ENCODE measurements around the gene FHDC1. TPM values are rescaled to one million over a fixed set of nuclear protein-coding genes. Genes with fewer than 3 reads are reported as not detected.

FHDC1 gene
- total RNA-seq, 1 experiment from 2014 or later: 0.03 TPM

- Histone ChIP-seq H3K9me3 (replicated peaks) (peaks cover 8% of the 10 kb centered on the region; the same call in 1 of the 2 replicates), H3K36me3 (no peaks in the 10 kb centered on the region), H3K27me3 (replicated peaks) (peaks cover 79% of the 10 kb centered on the region), H3K27ac (no peak overlapping the region), H3K4me1 (replicated peaks) (peaks cover 21% of the 10 kb centered on the region), H3K4me3 (peak overlapping the region; percentile 43)
- no peak for DNase-seq (ENCODE audit: low read depth in 1 of 2, low spot score in 2 of 2)
These were observed 2.3 kb downstream of the FHDC1 start for GRCh38 chr4:152938237-152938947.

GRCh38 chr4:152939621-152940020 is 3.5 kb downstream of the FHDC1 start:
- H3K27ac ChIP-seq: no peak overlapping the region
- no peaks in the 10 kb centered on the region for H3K36me3 ChIP-seq
- H3K27me3 ChIP-seq (replicated peaks): peaks cover 70% of the 10 kb centered on the region
- H3K9me3 ChIP-seq (replicated peaks): peaks cover 8% of the 10 kb centered on the region; the same call in 1 of the 2 replicates
- H3K4me3 ChIP-seq: no peak overlapping the region
- no peak for DNase-seq (ENCODE audit: low read depth in 1 of 2, low spot score in 2 of 2)
- H3K4me1 ChIP-seq (replicated peaks): peaks cover 21% of the 10 kb centered on the region

DNA sequence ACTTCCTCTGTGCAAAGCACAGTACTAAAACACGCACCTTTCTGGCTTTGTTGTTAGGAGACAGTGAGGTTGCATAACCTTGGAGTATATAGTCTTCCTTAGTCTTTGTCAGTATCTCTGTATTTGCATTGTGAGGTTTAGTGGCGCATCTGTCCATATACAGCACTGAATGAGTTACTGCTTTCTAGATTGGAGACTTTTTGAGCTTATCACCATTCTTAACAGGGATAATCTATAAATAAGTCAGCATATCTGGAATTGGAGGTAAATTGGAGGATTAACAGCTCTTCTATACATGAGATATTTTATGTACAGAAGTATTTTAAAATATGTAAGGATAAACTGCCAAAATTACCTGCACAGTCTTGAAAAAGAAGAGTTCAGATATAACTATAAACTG is 4.3 kb downstream of the FHDC1 start:
- peaks cover 8% of the 10 kb centered on the region; the same call in 1 of the 2 replicates for H3K9me3 ChIP-seq (replicated peaks)
- no peaks in the 10 kb centered on the region for H3K36me3 ChIP-seq
- DNase-seq (ENCODE audit: low read depth in 1 of 2, low spot score in 2 of 2): no peak
- H3K27ac ChIP-seq: no peak overlapping the region
- H3K4me3 ChIP-seq: no peak overlapping the region
- peaks cover 21% of the 10 kb centered on the region for H3K4me1 ChIP-seq (replicated peaks)
- peaks cover 63% of the 10 kb centered on the region for H3K27me3 ChIP-seq (replicated peaks)

DNA sequence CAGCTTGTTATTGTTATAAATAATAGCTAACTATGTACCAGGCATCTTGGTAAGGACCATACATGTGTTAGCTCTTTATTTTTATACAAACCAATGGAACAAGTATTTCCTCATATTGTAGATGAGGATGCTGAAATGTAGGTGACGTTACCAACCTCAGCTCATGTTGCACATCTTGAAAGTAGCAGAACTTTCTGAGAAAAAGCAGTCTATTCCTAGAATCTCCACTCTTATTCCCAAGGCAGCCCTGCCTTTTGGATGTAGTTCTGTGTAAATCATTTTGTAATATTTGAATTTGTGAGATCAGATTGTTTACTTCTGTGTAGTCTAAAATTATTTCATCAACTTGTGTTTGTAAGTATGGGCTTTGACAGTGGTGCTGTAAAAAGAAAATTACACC is 5.3 kb downstream of the FHDC1 start:
- no peak overlapping the region for H3K27ac ChIP-seq
- DNase-seq (ENCODE audit: low read depth in 1 of 2, low spot score in 2 of 2): no peak
- H3K4me3 ChIP-seq: no peak overlapping the region
- peaks cover 14% of the 10 kb centered on the region for H3K4me1 ChIP-seq (replicated peaks)
- peaks cover 53% of the 10 kb centered on the region for H3K27me3 ChIP-seq (replicated peaks)
- H3K9me3 ChIP-seq (replicated peaks): peaks cover 3% of the 10 kb centered on the region; the same call in 1 of the 2 replicates
- no peaks in the 10 kb centered on the region for H3K36me3 ChIP-seq

- Histone ChIP-seq H3K4me1 (replicated peaks) (peaks cover 5% of the 10 kb centered on the region), H3K36me3 (no peaks in the 10 kb centered on the region), H3K4me3 (no peak overlapping the region), H3K27ac (no peak overlapping the region), H3K9me3 (replicated peaks) (no peaks in the 10 kb centered on the region), H3K27me3 (replicated peaks) (peaks cover 44% of the 10 kb centered on the region)
- no peak for DNase-seq (ENCODE audit: low read depth in 1 of 2, low spot score in 2 of 2)
These were observed 6.2 kb downstream of the FHDC1 start for GRCh38 chr4:152942346-152942745.

DNA sequence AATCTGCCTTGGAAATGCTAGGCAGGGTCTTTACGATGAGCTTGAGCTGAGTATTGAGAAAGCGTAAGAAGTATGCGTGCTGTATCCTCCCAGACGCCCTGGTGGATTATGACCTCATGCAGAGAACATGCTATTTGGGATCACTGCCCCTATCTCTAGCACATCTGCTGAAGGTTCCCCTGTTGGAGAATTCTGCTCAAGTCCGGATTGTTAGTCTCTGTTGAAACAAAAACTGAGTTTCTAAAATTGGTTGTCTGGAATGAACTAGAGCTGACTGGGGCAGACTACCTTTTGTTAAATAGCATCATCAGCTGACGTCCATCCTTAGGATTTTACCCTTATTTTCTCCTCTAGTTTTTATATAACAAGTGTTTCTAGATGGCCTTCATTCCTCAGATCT is 7.5 kb downstream of the FHDC1 start:
- Histone ChIP-seq H3K36me3 (no peaks in the 10 kb centered on the region), H3K27ac (no peak overlapping the region), H3K4me3 (no peak overlapping the region), H3K4me1 (replicated peaks) (no peaks in the 10 kb centered on the region), H3K9me3 (replicated peaks) (no peaks in the 10 kb centered on the region), H3K27me3 (replicated peaks) (peaks cover 40% of the 10 kb centered on the region)
- no peak for DNase-seq (ENCODE audit: low read depth in 1 of 2, low spot score in 2 of 2)

GRCh38 chr4:152944666-152945320 is 8.7 kb downstream of the FHDC1 start:
- Histone ChIP-seq H3K4me1 (replicated peaks) (no peaks in the 10 kb centered on the region), H3K9me3 (replicated peaks) (no peaks in the 10 kb centered on the region), H3K36me3 (no peaks in the 10 kb centered on the region), H3K4me3 (no peak overlapping the region), H3K27ac (no peak overlapping the region), H3K27me3 (replicated peaks) (peaks cover 33% of the 10 kb centered on the region)
- DNase-seq (ENCODE audit: low read depth in 1 of 2, low spot score in 2 of 2): no peak

DNA sequence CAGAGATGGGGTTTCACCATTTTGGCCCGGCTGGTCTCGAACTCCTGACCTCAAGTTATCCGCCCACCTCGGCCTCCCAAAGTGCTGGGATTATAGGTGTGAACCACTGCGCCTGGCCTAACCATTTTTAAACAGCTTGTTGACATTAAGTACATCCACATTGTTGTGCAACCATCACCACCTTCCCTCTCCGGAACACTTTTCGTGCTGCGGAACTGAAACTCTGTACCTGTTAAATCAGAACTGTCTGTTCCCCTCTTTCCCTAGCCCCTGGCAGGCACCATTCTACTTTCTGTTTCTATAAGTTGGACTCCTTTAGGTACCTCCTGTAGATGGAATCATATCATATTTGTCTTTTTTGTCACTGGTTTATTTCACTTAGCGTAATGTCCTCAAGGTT is 9.5 kb downstream of the FHDC1 start:
- Histone ChIP-seq H3K27me3 (replicated peaks) (peaks cover 25% of the 10 kb centered on the region), H3K27ac (no peak overlapping the region), H3K36me3 (no peaks in the 10 kb centered on the region), H3K9me3 (replicated peaks) (no peaks in the 10 kb centered on the region), H3K4me3 (no peak overlapping the region), H3K4me1 (replicated peaks) (no peaks in the 10 kb centered on the region)
- DNase-seq (ENCODE audit: low read depth in 1 of 2, low spot score in 2 of 2): no peak

- H3K27ac ChIP-seq: no peak overlapping the region
- H3K4me3 ChIP-seq: no peak overlapping the region
- no peak for DNase-seq (ENCODE audit: low read depth in 1 of 2, low spot score in 2 of 2)
- H3K9me3 ChIP-seq (replicated peaks): no peaks in the 10 kb centered on the region
- H3K4me1 ChIP-seq (replicated peaks): 0 out of 2 replicates have a peak, but pooled peaks cover under 1% of the 10 kb centered on the region
- peaks cover 18% of the 10 kb centered on the region for H3K27me3 ChIP-seq (replicated peaks)
- no peaks in the 10 kb centered on the region for H3K36me3 ChIP-seq
These were observed 10.3 kb downstream of the FHDC1 start for GRCh38 chr4:152946446-152946845.

- no peak for DNase-seq (ENCODE audit: low read depth in 1 of 2, low spot score in 2 of 2)
- H3K4me3 ChIP-seq: no peak overlapping the region
- H3K4me1 ChIP-seq (replicated peaks): peaks cover 5% of the 10 kb centered on the region; the same call in 1 of the 2 replicates
- H3K9me3 ChIP-seq (replicated peaks): no peaks in the 10 kb centered on the region
- H3K36me3 ChIP-seq: no peaks in the 10 kb centered on the region
- H3K27me3 ChIP-seq (replicated peaks): peaks cover 21% of the 10 kb centered on the region
- no peak overlapping the region for H3K27ac ChIP-seq
These were observed 11.2 kb downstream of the FHDC1 start for GRCh38 chr4:152947311-152947710.

DNA sequence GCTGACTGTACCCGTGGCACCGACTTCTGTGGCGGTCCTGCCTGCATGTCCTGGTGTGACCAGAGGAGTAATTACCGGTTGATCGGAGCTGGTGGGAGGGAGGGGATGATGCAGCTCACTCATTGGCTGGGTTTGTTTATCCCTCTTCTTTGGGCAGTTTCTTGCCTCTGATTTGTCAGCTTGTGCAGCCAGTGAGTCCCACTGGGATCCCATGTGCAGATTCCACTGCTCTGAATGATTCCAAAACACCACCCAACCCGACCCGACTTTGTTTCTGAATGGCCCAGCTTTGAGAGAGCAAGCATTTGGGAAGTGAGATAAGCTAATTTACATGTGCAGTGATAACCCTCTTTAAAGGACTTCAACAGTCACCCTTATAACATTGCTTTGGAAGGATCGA is 13.8 kb downstream of the FHDC1 start:
- peaks cover 23% of the 10 kb centered on the region for H3K27me3 ChIP-seq (replicated peaks)
- H3K4me1 ChIP-seq (replicated peaks): peaks cover 5% of the 10 kb centered on the region; the same call in 1 of the 2 replicates
- no peak overlapping the region for H3K27ac ChIP-seq
- DNase-seq (ENCODE audit: low read depth in 1 of 2, low spot score in 2 of 2): no peak
- no peaks in the 10 kb centered on the region for H3K9me3 ChIP-seq (replicated peaks)
- H3K36me3 ChIP-seq: no peaks in the 10 kb centered on the region
- no peak overlapping the region for H3K4me3 ChIP-seq

DNA sequence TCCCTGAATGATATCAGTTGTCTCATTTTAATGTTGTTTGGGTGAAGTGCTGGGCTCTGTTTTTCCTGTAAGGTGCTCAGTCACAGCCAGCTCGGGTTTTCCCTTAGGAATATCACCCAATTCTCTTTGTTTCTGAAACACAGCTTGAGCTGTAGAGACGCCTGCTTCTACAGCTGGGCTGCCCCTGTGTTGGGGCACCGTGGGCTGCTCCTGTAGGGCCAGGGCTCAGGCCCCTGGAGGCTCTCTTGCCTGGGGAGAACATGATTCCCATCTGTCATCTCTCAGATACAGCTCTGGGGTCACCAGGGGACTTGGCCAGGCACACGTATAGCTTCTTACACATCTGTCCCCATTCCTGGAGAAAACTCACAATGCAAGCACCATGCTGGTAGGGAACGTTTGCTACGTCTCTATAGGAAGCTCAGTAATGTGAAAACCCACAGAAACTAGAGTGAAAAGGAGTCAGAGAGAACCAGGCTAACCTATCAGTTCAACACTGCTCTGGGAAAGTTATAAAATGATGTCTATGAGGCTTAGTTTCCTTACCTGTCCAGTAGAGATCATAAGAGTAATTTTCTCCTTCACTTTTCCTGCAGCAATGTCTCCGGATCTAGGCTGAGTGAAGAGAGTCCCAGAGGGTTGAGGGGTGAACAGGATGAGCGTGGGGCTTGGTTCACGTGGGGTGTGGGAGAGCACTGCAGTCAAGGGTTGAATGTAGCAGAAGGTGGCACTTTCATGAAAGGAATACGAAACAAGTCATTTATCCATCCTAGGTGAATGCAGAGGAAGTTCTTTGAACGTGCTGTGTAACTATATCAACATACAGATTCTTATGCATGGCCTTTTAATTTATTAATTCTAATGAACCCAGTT is 14.5 kb downstream of the FHDC1 start:
- no peak overlapping the region for H3K4me3 ChIP-seq
- no peaks in the 10 kb centered on the region for H3K9me3 ChIP-seq (replicated peaks)
- no peak for DNase-seq (ENCODE audit: low read depth in 1 of 2, low spot score in 2 of 2)
- peaks cover 23% of the 10 kb centered on the region for H3K27me3 ChIP-seq (replicated peaks)
- H3K36me3 ChIP-seq: no peaks in the 10 kb centered on the region
- H3K4me1 ChIP-seq (replicated peaks): peaks cover 5% of the 10 kb centered on the region; the same call in 1 of the 2 replicates
- H3K27ac ChIP-seq: no peak overlapping the region

- no peak overlapping the region for H3K4me3 ChIP-seq
- no peak overlapping the region for H3K27ac ChIP-seq
- no peaks in the 10 kb centered on the region for H3K9me3 ChIP-seq (replicated peaks)
- peaks cover 7% of the 10 kb centered on the region for H3K4me1 ChIP-seq (replicated peaks)
- DNase-seq (ENCODE audit: low read depth in 1 of 2, low spot score in 2 of 2): no peak
- H3K36me3 ChIP-seq: no peaks in the 10 kb centered on the region
- H3K27me3 ChIP-seq (replicated peaks): peaks cover 23% of the 10 kb centered on the region; the same call in 1 of the 2 replicates
These were observed 15.2 kb downstream of the FHDC1 start for GRCh38 chr4:152951348-152951747.

Measured in SJSA1 (cell line).